NOMO-1 (cell line): ENCODE results near the gene KRTAP5-6.
A peak's percentile ranks its signal among the peaks of the same experiment; 100 is the strongest.

Experiments
- DNase-seq, 2 experiments: peaks; one replicate each; lab custom pipeline; 2025; ENCODE audit not compliant: unreplicated experiment in 2 of 2; lab: John Stamatoyannopoulos, UW

Gene KRTAP5-6, protein sequence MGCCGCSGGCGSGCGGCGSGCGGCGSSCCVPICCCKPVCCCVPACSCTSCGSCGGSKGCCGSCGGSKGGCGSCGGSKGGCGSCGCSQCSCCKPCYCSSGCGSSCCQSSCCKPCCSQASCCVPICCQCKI

DNA sequence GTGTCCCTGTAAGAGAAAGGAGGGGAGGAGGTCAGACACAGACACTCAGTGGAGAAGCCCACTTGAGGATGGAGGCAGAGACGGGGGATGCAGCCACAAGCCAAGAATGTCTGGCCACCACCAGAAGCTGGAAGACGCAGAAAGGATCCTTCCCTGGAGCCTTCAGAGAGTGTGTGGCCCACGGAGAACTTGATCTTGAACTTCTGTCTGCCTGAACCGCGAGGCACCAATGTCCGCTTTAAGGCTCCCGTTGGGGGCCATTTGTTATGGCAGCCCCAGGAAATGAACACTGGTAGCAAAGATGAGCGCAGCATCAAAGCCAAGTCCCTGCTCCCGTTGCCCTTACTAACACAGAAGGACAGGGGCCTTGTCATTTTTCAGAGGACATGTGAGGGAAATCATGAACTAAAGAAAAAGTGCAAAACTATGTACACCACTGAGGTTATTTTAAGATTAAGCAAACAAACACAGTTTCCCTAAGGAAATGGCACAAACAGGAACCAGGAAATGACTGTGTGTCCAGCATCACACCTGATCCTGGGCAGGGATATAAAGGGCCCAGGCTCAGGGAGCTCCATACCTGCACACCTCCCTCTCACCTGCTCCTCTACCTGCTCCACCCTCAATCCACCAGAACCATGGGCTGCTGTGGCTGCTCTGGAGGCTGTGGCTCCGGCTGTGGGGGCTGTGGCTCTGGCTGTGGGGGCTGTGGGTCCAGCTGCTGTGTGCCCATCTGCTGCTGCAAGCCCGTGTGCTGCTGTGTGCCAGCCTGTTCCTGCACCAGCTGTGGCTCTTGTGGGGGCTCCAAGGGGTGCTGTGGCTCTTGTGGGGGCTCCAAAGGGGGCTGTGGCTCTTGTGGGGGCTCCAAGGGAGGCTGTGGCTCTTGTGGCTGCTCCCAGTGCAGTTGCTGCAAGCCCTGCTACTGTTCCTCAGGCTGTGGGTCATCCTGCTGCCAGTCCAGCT lies at the start of gene KRTAP5-6:
TSS of gene KRTAP5-6 (plus strand) at position 588 of the 963 bp plus-strand sequence. CDS start at position 639, 51 bp downstream.
- no peak for DNase-seq

DNA sequence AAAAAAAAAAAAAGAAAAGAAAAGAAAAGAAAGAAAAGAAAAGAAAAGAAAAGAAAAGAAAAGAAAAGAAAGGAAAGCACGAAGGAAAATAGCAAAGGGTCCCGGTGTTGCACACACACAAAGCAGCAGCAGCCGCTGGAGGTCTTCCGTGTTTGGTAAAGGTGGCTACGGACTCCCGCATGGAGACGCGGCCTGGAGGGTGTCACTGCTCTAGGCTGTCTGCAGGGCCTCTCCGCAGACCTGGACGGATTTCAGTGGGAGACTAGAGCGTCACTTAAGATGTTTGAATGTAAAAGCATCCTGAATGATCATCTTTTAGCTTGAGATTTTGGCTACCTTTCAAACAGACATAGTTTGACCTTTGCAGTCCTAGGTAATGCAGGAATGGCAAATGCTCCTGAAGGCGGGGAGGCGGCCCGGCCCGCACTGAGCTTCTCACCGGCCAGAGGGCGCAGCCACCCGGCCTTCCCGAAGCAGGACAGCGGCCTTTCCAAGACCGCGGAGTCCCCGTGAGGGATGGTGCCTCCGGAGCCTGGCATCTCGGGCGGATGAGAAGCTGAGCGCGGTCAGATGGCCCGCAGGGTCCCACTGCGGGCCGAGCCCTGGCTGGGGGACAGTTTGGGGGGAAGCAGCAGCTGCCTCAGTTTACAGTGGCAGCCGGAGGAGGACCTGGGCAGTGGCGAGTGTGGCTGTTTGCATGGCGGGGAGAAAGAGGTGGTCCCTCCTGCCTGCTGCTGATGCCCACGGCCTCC lies 48.9 kb upstream of the KRTAP5-6 start:
- DNase-seq: no peak

DNA sequence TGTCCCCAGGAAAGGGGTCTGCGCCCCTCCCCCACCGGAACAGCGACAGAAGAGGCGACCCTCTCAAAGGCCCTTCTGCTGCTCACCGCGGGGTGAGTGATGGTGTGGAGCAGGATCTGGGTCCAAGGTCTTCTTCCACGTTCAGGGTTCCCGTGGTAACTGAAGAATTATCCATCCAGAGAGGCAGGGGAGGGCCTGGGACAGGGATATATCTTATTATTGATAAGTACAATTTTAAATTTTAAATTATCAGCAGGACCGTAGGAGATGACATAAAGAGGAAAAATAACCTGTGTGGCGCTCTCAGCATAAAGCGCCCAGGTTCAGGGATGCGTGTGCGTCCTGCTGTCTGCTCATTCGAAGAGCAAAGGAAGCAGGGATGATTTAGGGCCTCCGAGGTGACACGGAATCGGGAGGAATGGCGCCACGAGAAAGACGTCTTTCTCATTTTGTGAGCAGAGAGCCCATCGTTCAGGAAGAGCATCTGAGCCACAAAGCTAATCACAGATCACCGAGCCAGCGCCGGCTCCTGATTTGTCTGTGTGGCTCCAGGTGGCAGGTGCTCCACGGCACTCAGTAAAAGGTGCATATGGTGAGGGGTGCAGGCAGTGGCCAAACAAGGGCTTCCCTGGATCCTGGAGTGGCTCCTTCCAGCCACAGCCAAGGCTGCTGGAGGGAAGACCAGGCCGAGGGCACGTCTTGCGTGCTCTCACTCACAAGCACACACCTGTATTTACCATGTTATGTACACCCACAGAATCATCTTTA lies 48.2 kb upstream of the KRTAP5-6 start:
- DNase-seq: no peak

DNA sequence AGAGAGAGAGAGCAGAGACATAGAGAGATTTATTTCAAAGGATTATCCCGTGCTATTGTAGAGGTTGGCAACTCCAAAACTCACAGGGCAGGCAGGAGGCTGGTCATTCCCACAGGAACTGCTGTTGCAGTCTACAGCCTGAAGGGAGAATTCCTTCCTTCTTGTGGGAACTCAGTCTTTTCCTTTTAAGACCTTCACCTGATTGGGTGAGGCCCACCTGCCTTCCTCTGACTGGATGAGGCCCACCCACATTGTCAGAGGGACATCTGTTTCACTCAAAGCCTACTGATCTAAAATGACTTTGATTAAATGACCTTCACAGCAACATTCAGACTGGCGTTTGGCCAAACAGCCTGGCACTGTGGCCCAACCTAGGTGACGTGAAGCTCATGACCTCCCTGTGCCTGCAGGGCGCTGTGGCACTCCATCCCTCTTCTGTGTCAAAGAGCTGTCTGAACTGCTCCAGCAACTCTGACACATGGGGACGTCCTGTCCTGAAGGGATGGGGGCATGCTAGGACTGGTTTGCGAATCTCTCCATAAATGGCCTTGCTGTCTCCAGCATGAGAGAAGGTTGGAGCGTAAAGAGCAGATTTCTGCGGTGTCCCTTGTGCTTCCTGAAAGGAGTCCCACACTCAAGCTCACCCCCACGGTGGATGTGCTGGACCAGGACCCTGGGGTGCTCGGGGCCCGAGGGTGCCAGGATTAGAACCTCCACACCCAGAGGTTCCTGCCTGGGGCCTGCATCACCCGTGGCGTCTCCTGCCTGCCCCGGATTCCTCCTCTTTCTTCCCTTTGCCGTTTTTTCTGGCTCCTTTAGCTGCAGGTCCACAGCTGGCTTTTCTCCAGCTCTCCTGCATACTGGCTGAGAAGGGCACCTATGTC lies 46.7 kb upstream of the KRTAP5-6 start:
- DNase-seq: no peak

DNA sequence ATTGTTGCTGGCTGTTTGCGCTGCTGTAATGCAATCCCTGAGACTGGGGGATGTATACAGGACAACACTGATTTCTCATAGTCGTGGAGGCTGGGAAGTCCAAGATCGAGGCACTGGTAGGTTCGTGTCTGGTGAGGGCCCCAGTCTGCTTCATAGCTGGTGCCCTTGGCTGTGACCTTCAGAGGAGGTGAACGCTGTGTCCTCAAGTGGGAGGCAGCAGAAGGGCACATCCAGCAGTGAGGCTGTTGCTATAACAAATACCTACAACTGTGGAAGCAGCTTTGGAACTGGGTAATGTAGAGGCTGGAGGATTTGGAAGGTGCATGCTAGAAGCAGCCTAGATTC lies 46.1 kb upstream of the KRTAP5-6 start:
- no peak for DNase-seq

DNA sequence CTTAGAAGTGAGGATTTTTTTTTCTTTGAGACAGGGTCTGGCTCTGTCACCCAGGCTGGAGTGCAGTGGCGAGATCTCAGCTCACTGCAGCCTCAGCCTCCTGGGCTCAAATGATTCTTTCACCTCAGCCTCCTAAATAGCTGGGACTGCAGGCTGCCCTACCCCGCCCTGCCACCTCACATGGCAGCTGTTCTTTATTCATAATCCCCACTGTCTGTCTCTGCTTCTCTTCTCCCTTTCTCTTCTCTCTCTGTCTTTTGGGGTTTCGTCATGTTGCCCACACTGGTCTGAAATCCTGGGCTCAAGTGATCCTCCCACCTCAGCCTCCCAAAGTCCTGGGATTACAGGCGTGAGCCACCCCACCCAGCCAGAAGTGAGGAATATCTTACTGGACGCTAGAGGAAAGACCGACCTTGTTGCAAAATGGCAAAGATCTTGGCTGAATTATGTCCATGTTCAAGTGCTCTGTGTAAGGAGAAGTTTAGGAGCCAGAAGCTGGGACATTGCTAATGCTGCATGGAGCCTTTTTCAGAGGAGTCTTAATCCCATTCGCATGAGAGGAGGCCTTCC lies 45.5 kb upstream of the KRTAP5-6 start:
- DNase-seq: no peak

DNA sequence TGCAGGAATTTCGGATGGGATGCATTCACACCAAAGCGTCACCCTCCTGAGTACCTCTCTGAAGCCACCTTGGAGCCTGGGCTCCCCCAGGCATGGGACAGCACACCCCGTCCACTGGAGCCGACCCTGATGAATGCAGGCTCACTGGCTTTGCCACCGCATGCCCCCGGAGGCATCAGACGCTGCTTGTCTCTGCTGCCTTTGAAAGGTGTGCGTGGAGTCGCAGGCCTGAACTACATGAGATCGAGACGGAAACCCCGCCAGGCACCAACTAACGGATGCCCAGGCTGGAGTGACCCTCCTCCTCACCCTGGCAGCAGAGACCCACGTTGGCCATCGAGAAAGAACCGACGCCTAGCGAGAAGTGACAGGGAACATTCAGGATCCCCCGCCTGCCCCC lies 45.0 kb upstream of the KRTAP5-6 start:
- no peak for DNase-seq

DNA sequence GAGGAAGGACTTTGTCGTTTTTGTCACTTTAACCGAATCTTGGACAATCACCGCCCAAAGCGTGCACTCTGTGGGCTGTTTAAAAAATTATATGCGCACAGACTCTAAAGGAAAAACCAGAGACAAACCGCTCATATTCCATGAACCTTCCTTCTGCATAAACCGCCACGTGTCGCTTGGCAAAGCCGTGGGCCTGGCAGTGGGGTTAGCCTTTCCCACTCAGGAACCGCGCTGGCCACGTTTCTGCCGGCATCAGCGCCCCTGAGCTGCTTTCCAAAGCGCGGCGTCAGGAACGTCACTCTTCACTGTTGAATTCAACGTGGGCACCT lies 44.6 kb upstream of the KRTAP5-6 start:
- no peak for DNase-seq

DNA sequence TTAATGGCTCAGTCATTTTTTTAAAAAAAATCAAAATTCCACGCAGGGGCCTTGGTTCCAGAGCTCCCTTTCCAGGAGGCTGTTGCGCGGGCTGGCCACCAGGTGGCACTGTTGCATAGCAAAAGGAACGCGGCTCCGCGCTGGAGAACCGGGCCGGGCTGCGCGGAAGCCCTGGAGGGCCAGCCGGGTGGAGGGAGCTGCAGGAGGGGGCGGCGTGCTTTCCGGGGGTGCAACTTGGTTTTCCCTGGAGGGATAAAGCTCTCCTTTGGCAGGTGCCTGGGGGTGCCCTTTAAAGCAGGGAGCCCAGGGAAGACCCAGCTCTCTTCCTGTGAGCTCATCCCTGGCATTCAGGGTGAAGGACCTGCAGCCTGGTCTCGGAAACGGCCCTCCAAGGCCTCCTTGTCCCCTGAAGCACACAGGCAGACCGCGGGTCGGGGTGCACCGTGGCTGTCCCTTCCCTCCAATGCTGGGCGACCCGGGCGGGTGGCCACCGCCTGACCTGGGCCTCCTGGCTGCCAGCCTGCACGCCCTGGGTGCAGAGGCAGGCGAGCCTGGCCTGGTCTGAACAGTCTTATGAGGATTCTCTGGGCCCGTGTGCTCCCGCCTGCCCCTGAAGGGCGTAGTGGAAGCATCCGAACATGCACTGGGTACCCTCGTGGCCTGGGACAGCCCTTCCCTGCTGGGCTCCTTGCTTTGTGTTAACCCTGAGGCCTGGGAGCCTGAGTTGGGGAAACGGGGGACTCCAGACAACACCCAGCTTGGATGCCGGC lies 44.0 kb upstream of the KRTAP5-6 start:
- DNase-seq: peak; percentile 10 to 46

DNA sequence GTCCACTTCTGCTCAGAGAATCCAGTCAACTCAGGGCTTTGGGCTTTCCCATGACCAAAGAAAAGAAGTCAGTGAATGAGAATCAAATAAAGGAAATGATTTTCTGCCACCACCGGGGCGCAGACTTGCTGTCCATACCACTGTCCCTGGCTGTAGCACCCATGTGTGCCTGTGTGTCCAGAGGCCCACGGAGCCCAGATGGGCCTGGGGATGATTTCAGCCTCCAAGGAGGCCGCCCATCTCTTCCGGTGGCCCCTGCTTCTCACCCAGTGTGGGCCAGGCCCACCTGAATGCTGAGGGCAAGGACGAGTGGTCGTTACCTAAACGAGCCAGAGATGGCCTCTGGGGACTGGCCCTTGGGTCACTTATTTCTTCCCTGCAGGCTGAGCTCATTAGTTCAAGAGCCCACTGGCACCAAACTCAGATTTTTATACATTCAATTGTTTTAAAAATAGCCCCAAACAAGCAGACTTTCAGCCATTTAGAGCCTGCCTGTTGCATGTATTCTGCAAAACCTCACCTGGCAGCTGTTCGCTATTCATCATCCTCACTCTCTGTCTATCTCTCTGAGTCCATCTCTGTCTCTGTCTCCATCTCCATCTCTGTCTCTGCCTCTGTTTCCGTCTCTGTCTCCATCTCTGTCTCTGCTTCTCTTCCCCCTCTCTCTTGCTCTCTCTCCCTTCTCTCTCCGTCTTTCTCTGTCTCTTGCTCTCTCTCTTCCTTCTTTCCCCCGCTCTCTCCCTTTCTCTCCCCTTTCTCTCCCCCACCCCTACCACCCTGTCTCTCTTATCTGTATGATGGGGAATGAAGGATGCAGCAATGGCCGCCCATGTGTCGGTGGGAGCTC lies 43.2 kb upstream of the KRTAP5-6 start:
- DNase-seq: no peak

DNA sequence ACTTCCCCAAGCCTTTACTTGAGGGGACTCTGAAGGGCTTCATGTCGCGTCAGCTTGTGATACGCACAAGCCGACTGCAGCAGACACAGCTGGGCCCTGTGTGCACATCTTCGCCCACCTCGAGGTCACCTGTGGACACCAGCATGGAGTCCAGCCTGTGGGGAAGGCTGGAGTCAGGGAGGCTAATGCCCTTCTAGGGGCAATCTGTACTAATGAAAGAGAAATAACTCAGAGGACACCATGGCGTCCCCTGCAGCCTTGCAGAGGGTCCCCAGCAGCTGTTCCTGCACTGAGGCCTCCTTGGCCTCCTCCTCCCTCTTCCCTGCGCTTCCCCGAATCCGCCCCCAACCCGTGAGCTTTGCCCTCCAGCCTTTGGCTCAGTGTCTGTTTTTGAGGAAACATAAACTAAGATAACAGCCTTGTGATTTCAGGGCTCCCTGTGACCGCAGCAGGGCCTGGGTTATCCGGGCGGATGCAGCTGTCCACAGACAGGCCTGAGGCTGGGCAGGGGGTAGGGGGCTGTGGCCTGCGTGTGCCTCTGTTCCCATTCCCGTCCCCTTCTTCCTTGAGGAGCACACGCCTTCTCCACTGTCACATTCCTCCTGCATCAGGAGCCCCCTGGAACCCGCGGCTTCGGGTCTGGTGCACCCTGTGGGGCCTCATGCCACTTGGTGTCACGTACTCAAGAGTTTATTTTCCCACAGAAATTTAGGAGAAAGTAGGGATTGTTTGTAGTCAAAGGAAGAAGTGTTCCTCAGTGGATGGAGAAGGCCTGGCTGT lies 42.4 kb upstream of the KRTAP5-6 start:
- no peak for DNase-seq

DNA sequence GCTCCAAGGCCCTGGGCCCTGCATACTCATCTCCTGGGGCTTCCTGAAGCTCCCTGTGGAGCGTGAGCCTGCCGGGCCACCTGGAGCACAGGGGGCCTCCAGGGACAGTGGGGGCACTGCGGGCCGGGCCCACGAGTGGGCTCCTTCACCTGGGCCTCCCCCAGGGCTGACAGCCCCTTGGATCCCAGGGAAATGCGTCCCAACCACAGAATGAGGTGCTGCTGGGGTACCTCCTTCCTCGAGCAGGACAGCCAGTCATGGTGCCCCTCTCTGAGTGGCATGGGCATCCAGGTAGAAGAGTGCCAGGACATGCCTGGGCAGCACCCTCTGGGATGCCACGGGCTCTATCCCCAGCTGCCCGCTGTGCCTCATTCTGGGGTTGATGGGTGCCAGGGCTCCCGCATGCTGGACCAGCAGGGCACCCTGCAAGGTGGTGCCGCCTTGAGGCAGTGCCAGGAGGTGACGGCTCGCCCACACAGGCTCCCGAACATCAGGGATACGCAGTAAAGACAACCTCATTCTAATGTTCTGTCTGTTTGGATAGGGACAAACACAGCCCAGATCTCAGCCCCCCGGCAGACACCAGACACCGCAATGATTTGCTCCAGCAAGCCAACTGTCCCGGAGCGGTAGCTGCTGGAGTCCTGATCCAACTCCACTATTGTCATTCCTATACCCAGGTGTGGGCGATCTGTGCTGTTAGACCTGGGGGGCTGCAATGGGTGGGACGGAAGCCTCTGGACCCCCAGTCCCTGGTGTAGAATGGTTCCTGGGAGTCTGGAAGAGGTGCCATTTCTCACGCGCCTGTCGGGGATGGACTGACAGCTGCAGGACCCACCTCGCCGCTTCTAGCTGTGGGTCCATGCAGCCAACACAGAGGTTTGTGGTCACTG lies 41.6 kb upstream of the KRTAP5-6 start:
- DNase-seq: no peak

DNA sequence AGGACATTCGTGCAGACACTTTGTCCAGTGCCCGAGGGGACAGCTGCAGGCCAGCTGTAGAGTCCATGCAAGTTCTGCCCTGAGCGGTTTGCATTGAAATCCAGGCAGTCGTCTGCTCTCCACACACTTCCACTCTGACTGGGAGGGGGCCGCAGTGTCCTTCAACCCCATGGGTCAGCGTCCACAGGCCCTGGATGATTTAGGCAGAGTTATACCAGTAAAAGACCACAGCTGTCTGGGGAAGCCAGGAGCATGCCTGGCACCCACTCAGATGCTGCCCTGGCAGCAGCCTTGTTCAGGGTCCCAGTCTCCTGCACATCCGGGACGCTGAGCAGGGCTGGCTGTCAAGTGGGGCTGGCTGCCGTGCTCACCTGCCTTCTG lies 40.9 kb upstream of the KRTAP5-6 start:
- no peak for DNase-seq

DNA sequence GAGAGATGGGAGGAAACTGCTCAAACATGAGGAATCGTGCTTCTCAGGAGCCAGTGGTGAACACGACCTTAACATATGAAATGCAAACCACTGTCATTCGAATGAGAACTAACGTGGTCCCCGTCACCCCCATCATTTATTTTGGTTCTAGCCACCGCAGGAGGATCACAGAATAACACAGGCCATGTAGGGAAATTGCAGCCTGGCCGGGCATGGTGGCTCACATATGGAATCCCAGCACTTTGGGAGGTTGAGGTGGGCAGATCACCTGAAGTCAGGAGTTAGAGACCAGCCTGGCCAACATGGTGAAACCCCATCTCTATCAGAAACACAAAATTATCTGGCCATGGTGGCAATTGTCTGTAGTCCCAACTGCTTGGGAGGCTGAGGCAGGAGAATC lies 40.3 kb upstream of the KRTAP5-6 start:
- DNase-seq: no peak

DNA sequence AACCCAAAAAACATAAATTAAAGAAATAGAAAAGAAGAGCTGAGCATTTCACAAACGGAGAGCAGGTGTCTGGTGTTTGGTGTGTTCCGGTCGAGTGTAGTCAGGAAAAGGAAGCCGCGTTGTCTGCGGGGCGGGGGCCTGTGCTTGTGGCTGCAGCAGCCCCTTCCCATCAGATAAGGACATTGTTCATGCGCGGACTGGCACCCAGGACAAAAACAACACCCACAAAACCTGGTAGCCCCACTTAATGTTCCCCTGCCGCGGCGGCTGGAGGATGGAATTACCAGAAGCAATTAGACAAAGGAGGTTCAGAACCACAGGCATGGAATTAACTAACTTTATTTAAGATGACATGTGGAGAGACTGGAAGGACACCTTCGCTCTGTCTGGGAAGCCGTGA lies 37.5 kb upstream of the KRTAP5-6 start:
- DNase-seq: no peak

DNA sequence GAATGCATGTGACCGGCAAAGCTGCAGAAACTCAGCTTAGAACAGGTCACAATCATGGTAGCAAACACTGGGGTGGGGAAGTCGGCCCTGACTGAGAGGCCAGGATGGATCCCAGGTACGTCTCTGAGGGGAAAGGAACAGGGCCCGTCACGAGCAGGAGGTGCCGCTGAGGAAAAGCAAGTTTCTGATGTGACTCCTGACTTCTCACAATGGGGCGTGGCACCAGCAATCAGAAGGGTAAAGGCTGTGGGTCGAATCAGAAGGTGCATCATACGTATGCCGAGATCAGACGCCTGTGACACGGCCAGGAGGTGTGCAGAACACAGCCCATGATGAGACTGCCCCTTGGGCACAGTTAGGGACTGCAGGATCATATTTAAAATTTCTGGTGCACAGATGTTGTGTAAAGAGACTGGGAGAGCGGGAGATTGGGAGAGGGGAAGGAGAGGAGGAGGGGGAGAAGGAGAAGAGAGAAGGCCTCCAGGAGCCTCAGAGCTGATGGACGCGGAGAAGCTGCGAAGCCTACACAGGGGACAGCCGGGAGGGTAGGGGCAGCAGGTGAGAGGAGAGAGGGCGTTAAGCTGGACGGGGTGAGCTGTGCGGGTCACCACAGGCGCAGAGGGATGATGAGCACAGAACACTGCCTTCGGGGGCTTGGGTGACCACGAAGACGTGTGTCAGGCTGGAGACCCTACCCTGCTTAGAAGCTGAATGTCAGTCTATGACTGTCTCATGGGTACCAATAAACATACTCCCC lies 36.7 kb upstream of the KRTAP5-6 start:
- DNase-seq: no peak
